Kidney epithelial cell (primary cell): Measurements from ENCODE around the gene NEU2. TPM values are rescaled to one million over a fixed set of nuclear protein-coding genes. Genes with fewer than 3 reads are reported as not detected.

Source experiments
- DNase-seq: peaks from one replicate; pipeline ENCODE4 v3.0.0-alpha.2; 2010; ENCODE audit warnings: low read depth
- H3K27me3 ChIP-seq: 2 replicates; pipeline ENCODE4 v1.6.0; 2011; ENCODE audit warnings: low read length; ENCODE audit not compliant: control insufficient read depth, insufficient read depth
- H3K36me3 ChIP-seq: 2 replicates; pipeline ENCODE4 v1.5.1; 2011; ENCODE audit warnings: low read length; ENCODE audit not compliant: control insufficient read depth, insufficient read depth
- H3K4me3 ChIP-seq: 2 replicates; pipeline ENCODE4 v1.5.1; 2011; ENCODE audit warnings: low read depth, mild to moderate bottlenecking, control low read depth, low read length
- CTCF ChIP-seq: IDR thresholded peaks from 2 replicates; pipeline ENCODE4 v1.5.1; 2011; ENCODE audit warnings: mild to moderate bottlenecking, moderate library complexity, low read length, control low read depth, inconsistent platforms; ENCODE audit not compliant: insufficient read depth, poor library complexity, severe bottlenecking
- total RNA-seq: library from RNA; depleted of rRNA; stranded (reverse); fragments of >200 nt; gene quantifications from 2 replicates; pipeline ENCODE4 v1.2.3, GENCODE V29; 2015

NEU2 gene
- total RNA-seq, 1 donor from 2014 or later, result not detected

DNA sequence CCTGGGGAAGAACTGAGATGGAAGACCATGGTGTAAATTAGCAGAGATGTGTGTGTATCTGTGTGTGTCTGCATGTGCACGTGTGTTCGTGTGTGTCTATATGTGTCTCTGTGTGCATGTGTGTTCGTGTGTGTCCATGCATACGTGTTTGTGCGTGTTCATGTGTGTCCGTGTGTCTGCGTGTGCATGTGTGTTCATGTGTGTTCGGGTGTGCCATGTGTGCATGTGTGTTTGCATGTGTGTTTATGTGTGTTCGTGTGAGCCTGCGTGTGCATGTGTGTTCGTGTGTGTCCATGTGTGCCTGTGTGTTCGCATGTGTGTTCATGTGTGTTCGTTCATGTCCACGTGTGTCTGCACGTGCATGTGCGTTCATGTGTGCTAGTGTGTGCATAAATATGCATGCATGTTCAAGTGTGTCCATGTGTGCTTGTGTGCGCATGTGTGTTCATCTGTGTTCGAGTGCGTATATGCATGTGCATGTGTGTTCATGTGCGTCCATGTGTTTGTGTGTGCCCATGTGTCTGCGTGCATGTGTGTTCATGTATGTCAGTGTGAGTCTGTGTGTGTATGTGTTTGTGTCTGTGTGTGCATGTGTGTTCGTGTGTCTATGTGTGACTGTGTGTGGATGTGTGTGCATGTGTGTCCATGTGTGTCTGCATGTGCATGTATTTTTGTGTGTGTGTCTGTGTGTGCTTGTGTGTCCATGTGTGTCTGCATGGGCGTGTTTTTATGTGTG is 3.1 kb downstream of the NEU2 start:
- DNase-seq, result no peak
- no peaks in the 10 kb centered on the region for H3K36me3 ChIP-seq
- H3K27me3 ChIP-seq, result no peaks in the 10 kb centered on the region
- TF ChIP-seq CTCF, result no peak
- H3K4me3 ChIP-seq, result no peak overlapping the region

GRCh38 chr2:233036162-233036838 is 3.8 kb downstream of the NEU2 start:
- H3K27me3 ChIP-seq, result no peaks in the 10 kb centered on the region
- no peak for TF ChIP-seq CTCF
- DNase-seq, result no peak
- no peak overlapping the region for H3K4me3 ChIP-seq
- H3K36me3 ChIP-seq, result no peaks in the 10 kb centered on the region

- DNase-seq, result no peak
- H3K36me3 ChIP-seq, result no peaks in the 10 kb centered on the region
- no peak for TF ChIP-seq CTCF
- peaks cover 2% of the 10 kb centered on the region for H3K27me3 ChIP-seq
- H3K4me3 ChIP-seq, result no peak overlapping the region
Observed at GRCh38 chr2:233037078-233037477, 4.6 kb downstream of the NEU2 start.

- Histone ChIP-seq H3K27me3 (peaks cover 2% of the 10 kb centered on the region), H3K4me3 (no peak overlapping the region), H3K36me3 (no peaks in the 10 kb centered on the region)
- DNase-seq, result no peak
- TF ChIP-seq CTCF, result no peak
Observed at GRCh38 chr2:233039212-233039845, 6.9 kb downstream of the NEU2 start.

GRCh38 chr2:233039846-233040530 is 7.5 kb downstream of the NEU2 start:
- peaks cover 2% of the 10 kb centered on the region for H3K27me3 ChIP-seq
- TF ChIP-seq CTCF, result no peak
- no peak for DNase-seq
- no peak overlapping the region for H3K4me3 ChIP-seq
- H3K36me3 ChIP-seq, result no peaks in the 10 kb centered on the region
